ENCODE results near the gene ANKRD33B.

Gene ANKRD33B

DNA sequence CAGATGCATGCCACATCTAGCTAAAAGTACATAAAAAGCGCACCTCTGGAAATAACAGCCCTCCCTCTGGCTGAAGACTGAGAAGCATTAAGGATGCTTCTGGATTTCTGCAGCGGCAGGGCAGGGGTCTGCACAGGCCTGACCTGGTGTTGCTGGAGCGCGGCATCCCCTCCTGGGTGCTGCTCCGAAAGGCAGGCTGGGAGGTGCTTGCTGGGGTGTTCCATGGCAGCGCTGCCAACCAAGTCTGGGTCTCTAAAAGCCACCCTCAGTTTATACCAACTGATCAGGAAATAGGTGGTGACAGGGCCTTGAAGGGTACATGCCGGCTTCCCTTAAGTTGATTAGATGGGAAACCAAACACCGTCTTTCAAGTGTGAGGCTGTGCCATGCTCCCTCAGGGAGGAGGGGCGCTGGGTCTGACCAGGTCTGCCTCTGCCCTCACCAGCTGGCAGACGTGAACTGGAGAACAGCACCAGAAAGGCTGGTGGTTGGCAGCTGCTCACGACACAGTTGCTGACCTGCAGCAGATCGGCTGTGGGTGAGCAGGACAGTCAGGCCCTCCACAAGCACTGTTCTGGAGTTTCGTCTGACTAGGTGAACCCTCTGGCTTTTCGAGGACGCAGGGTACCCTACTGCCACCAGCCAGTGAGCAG is 115.6 kb downstream of the ANKRD33B start:
- no peak for DNase-seq

DNA sequence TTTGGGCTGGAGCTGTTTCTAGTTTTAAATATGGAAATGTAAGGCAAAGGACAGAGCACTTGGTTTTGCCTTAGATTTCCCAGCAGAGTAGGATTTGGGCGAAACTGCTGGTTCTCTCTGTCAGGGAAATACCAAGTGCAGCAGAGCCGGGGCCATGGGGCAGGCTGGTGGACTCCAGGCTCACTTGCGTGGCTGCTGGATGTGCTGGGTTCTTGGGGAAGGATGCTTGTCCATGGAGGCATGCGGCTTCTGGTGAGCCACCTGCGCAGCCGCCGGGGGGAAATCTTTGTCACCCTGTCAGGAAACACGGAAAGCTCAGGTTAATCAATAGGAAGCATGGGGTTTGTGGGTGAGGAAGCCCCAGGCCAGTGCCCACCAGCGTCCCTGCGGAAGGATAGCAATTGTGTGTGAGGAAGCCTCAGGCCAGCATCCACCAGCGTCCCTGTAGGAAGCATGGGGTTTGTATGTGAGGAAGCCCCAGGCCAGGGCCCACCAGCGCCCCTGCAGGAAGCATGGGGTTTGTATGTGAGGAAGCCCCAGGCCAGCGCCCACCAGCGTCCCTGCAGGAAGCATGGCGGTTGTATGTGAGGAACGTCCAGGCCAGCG is 117.1 kb downstream of the ANKRD33B start:
- no peak for DNase-seq

- no peak for DNase-seq
Measured at GRCh38 chr5:10681731-10682679, 118.1 kb downstream of the ANKRD33B start.

DNA sequence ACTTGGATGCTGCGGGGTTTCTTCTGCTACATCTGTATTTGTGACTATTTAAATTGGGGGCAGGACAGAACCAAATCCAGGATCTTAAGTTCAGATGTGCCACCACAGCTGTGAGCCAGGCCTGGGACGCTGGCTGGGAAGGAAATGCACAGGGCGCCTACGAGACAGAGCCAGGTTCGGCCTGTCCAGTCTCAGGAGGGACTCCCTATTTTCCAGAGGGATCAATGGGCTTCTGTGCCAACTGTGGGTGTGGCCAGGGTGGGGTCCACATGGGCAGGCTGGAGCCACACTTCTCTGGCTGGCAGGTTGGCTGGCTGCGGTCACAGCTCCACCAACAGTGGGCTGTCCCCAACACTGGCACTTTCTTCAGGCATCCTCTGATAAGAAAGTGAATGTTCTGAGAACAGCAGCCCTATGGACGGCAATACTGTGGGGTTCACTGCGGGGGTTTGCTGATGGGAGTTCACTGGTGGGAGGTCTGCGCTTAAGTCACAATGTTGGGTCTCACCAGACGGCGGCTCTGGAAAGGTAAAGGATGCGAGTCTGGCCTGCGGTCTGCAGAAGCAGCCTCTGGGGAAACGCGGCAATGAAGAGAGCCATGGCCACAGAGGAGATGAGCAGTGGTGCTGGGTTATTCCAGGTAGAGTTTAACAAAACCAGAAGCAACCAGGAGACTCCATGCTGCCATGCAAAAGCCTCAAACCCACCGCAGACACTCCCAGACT is 119.1 kb downstream of the ANKRD33B start:
- DNase-seq: no peak

DNA sequence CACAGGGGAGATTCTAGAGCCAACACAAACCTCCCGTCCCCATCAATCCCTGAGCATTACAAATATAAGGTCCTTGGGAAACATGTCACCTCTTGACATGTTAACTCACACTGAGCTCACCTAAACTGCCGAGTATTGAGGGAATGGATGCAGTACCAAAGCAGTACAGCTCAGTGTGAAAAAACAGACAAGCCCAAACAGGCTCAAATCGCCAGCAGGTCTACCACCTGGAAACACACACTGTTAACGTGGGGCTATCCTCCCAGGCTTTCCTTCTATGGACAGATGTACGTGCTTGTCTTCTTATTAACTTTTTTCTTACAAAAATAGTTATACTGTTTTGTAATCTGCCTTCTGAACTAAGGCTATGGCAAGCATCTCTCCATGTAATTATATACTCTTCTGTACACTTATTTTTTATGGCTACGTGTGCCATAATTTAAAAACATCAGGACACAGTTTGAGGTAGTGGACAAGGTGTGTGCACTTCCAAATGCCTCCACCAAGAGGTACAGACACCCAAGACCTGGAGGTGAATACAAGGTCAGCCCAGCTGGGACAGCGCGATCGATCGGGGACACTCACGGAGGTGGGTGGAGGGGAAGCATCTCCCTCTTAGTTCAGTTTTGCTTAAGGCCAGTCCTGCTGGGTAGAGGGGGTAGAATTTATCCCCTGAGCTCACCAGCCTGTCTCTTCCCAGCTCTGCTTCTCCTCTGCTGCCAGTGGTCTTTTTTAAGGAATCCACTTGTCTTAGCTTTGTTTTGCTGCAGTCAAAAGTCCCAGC is 120.6 kb downstream of the ANKRD33B start:
- DNase-seq: no peak

DNA sequence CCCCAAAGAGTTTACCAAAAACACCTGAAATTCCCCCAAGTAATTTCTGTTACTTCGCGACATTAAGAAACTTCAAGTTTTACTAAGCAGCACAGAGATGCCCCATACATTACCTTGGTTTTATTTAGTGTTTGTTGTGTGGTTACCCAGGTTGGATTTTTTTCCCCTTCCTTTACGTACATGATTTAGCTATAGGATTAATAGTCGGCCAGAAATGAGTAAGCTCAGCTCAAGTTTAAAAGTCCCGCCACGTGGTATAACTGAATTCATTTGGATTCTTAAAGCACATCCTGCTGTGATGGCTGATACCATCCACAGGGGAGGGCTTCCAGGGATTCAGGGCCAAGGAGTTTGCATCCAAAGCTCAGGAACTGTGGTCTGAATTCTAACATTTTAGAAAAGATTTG is 121.2 kb downstream of the ANKRD33B start:
- no peak for DNase-seq

DNA sequence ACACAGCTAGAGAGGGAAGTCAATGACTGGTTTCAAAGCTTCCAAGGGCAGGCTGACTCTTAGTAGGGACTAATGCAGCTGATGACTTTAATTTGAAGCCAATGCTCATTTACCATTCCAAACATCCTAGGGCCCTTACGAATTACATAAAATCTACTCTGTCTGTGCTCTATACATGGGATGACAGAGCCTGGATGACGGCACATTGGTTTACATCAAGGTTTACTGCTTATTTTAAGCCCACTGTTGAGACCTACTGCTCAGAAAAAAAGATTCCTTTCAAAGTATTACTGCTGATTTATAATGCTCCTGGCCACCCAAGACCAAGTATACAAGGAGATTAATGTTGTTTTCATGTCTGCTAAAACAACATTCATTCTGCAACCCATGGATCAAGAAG is 123.0 kb downstream of the ANKRD33B start:
- no peak for DNase-seq

DNA sequence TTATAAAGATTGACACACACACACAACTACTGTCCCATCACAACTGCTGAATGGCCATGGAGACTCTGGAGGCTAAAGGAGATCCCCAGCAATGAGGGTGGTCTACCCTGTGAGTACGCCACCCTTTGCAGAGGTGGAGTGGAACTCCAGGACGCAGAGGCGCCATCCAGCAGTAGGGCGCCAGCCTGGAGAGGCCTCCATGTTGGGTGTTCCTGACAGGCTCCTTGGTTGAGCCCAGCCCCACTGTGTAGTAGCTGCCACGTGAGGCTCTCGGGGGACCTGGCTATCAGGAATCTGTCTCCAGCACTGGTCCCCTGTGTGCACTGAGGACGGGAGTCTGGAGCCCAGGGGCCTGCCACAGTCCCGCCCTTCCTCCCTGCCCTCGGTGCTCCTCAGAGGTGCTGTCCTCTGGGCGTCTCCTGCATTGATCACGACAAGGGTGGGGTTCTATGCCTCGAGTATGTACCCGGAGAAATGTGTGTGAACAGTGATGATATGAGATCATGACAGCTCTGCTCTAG is 124.8 kb downstream of the ANKRD33B start:
- no peak for DNase-seq

GRCh38 chr5:10689391-10690081 is 125.7 kb downstream of the ANKRD33B start:
- peak; percentile 63 for DNase-seq

DNA sequence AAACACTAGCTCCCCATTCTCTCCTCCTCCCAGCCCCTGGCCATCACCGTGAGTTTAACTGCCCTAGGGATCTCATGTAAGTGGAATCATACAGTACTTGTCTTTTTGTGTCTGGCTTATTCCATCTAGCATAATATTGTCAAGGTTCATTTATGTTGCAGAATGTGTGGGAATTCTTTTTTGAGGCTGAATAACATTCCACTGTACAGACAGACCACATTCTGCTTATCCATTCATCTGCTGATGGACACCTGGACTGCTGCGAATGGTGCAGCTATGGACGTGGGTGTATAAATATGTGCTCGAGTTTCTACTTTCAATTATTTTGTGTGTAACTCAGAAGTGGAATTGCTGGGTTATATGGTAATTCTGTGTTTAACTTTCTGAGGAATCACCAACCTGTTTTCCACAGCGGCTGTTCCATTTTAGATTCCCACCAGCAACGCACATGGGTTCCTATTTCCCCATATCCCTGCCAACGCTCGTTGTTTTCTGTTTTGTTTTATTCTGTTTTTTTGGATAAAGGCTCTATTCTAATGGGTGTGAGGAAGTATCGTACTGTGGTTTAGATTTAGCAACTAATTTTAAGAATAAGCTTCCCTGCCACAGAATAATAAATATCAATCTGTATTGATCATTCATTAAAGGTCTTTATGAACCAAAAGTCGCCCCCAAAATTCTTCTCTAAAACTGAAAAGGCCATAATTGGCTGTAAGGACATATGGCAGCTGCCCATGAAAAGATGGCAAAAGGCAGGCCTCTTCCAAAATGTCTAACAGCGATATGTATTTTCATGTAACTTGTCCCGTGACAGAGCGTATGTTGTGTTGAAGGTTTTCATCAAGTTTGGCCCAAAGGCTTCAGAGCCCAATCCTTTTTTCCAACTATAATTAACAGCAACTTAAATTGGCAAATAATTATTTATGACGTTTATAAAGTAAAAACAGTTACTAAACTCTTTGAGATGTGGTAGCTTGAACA is 126.9 kb downstream of the ANKRD33B start:
- peak; percentile 35 for DNase-seq

DNA sequence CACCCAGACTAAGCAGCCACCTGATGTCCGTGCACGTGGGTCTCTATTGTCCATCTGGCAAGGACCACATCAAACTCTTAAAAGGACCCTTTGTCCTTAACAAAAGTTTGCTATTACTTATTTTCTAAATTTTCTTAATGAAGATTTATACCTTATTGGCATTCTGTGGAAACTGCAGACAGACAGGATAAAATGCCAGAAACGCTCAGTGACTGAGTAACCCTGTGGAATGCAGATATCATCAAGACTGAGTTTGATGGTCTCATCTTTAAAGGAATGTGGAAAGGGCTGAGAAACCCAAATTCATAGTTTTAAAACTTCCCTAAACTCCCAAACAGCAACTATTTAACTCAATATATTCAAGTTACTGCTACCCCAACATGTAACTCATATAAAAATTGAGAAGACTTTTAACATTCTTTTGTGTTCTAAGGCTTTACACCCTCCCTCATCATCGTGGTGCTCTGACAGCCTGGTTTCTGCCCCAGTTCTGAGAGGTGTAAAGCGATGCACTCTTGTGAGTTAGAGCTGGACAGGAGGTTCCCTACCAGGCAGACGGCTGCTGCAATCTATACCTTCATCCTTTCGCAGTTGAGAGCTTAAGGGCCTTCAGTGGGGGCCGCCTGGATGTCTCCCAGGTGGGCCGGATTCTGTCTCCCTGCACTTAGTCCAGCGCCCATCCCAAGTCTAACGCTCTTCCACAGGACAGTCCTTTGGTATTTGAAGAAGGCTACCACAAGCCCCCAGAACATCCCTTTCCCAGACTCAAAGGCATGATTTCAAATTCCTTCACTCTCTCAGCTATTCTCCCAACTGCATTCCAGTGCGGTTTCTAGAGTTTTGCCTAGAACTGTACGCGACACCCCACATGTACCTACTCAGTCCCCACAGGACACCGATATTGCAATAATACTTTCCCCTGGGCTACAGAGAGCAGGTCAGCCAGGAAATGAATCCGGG is 128.2 kb downstream of the ANKRD33B start:
- peak; percentile 94 for DNase-seq

GRCh38 chr5:10695055-10695649 is 131.3 kb downstream of the ANKRD33B start:
- peak; percentile 70 for DNase-seq

- DNase-seq: peak; percentile 66
Measured at GRCh38 chr5:10695759-10696543, 132.1 kb downstream of the ANKRD33B start.

DNA sequence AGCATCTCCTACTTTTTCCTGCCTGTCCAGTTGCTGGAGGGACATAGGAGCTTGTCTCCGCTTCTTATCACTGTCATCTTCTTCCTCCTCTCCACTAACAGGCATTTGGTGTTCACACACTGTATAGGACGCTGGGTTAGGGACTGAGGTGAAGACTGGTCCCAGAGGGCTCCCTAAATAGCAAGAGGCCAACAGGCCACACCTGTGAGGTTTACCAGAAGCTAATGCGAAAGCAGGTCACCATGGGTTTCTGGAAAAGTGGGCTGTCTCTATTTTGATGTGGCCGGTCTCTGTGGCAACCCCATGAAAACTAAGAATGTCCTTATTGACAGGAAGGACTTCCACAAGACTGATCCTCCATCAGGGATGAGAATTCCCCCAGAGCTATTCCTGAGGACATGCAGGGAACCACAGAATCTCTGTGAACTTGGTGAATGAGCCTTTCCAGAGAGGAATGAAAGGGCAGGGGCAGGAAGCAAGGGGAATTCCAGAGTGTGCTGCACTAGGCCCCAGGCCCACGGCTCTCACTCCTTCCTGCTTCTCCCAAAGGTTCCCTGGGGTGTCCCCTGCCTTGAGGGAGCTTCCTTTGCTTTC is 135.5 kb downstream of the ANKRD33B start:
- no peak for DNase-seq

GRCh38 chr5:10699987-10700386 is 136.1 kb downstream of the ANKRD33B start:
- DNase-seq: no peak

DNA sequence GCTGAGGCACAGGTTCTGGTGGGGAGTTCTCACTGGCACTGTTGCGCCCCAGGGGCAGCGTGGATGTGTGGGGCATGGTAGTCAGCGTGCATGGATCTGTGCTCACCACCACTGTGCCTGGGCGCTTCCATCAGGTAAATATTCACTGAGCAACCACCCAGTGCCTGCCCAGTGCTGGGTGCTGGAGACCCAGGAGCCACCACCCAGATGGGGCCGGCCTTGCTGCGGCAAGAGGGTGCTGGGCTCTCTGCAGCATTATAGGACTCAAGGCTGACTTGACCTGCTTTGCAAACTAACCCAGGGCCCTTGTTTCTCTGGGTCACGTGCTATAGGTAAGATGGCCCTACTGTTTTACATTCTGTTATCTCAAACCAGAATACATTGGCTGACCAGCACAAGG is 136.6 kb downstream of the ANKRD33B start:
- DNase-seq: no peak

- peak; percentile 58 for DNase-seq
Measured at GRCh38 chr5:10701567-10702039, 137.7 kb downstream of the ANKRD33B start.

Data from fibroblast of skin of scalp (primary cell).